ENCODE measurements around the gene MCU. TPM values are rescaled to one million over a fixed set of nuclear protein-coding genes. Genes with fewer than 3 reads are reported as not detected.

The MCU gene
- total RNA-seq, 1 experiment from 2014 or later = 26.8 TPM

GRCh38 chr10:72828294-72828693 lies 136.4 kb downstream of the MCU start:
- H3K4me1 ChIP-seq (ENCODE audit: control insufficient read depth in 1 of 2, insufficient read depth in 2 of 2, low read length in 2 of 2) = 0 out of 4 replicates have a peak, but pooled peaks cover 0 to 4% of the 10 kb centered on the region in 2 experiments
- ChIA-PET POLR2A (no interaction called here), RAD21 (ENCODE audit: low non-redundant PET in 1 of 2, low total read pairs in 2 of 2, uncharacterized antibody in 2 of 2, unreplicated experiment in 2 of 2) (no interaction called here), CTCF (no interaction called here)
- H3K4me3 ChIP-seq (replicated peaks in 1 of 2; ENCODE audit: low read depth in 1 of 2, low read length in 2 of 2) = no peak overlapping the region
- H3K9me2 ChIP-seq (ENCODE audit: insufficient read depth) = no peaks in the 10 kb centered on the region
- intact Hi-C loops (cut with micrococcal nuclease) = no loop called here
- H3K9ac ChIP-seq (ENCODE audit: low read length) = no peak overlapping the region
- no peaks in the 10 kb centered on the region for H3K36me3 ChIP-seq (ENCODE audit: control insufficient read depth in 1 of 2, insufficient read depth in 2 of 2, low read length in 2 of 2)
- TF ChIP-seq SIN3A (IDR thresholded peaks at IDR 0.05; ENCODE audit: low read depth) (no peak), EZH2 (IDR thresholded peaks at IDR 0.05) (no peak), ZNF274 (IDR thresholded peaks at IDR 0.05; ENCODE audit: low read depth, low read length) (no peak), CBX3 (IDR thresholded peaks at IDR 0.05; ENCODE audit: low read depth) (no peak), EZH2phosphoT487 (IDR thresholded peaks at IDR 0.05; ENCODE audit: borderline replicate concordance) (no peak), CEBPB (IDR thresholded peaks at IDR 0.05; ENCODE audit: low read depth) (no peak), ZBTB33 (IDR thresholded peaks at IDR 0.05; ENCODE audit: extremely low read depth, insufficient replicate concordance, low read length) (no peak), EGR1 (IDR thresholded peaks at IDR 0.05; ENCODE audit: low read depth) (no peak), POLR2A (IDR thresholded peaks at IDR 0.05; ENCODE audit: borderline replicate concordance, extremely low read depth, insufficient read depth, insufficient read length) (no peak), FOSL1 (IDR thresholded peaks at IDR 0.05; ENCODE audit: low read depth) (no peak), CTCF (IDR thresholded peaks at IDR 0.05 in 2 of 3, conservative IDR thresholded peaks at IDR 0.05 in 1 of 3; ENCODE audit: borderline replicate concordance in 1 of 3, insufficient read depth in 1 of 3, low read depth in 2 of 3, low read length in 2 of 3) (no peak), MAX (IDR thresholded peaks at IDR 0.05) (no peak), REST (IDR thresholded peaks at IDR 0.05; ENCODE audit: low read depth) (no peak), ATF3 (IDR thresholded peaks at IDR 0.05) (no peak), SP1 (IDR thresholded peaks at IDR 0.05; ENCODE audit: low read depth) (no peak), SRF (IDR thresholded peaks at IDR 0.05; ENCODE audit: low read depth) (no peak), JUND (IDR thresholded peaks at IDR 0.05) (no peak), TCF7L2 (IDR thresholded peaks at IDR 0.05; ENCODE audit: borderline replicate concordance, extremely low read depth, insufficient read depth, insufficient read length) (no peak)
- no peaks in the 10 kb centered on the region for H4K20me1 ChIP-seq (ENCODE audit: insufficient read depth)
- no peaks in the 10 kb centered on the region for H3K79me2 ChIP-seq (ENCODE audit: insufficient read depth, low read length)
- ATAC-seq = no peak
- H3K27ac ChIP-seq (ENCODE audit: low read depth, low read length) = no peak overlapping the region
- DNase-seq (ENCODE audit: low read depth, low spot score) = no peak
- no peak overlapping the region for H3K4me2 ChIP-seq (ENCODE audit: low read length)
- H3K27me3 ChIP-seq (ENCODE audit: insufficient read depth, low read length) = no peaks in the 10 kb centered on the region
- H2AFZ ChIP-seq (ENCODE audit: low read depth, low read length, poor library complexity, severe bottlenecking) = no peak overlapping the region
- BruUV-seq (replicated peaks) = no TSS peak
- no peaks in the 10 kb centered on the region for H3K9me3 ChIP-seq (ENCODE audit: control insufficient read depth in 1 of 2, insufficient read depth in 1 of 2, low read depth in 1 of 2, low read length in 2 of 2)

All from HCT116 (cell line).